HepG2 (cell line): ENCODE data around the gene TMEM135. TPM values are rescaled to one million over a fixed set of nuclear protein-coding genes. Genes with fewer than 3 reads are reported as not detected.
A peak's percentile ranks its signal among the peaks of the same experiment; 100 is the strongest.

Source experiments
- ATF1 ChIP-seq: IDR thresholded peaks from 2 replicates; pipeline ENCODE4 v1.6.1; 2016; ENCODE audit warnings: mild to moderate bottlenecking, control low read depth
- BORCS8-MEF2B ChIP-seq: sonication (generic); formaldehyde crosslinking; IDR thresholded peaks from 2 replicates; pipeline ENCODE4 v1.8.0; 2022; ENCODE audit warnings: mild to moderate bottlenecking, missing genetic modification reagents
- CBFB ChIP-seq: sonication (generic); formaldehyde crosslinking; IDR thresholded peaks from 2 replicates; pipeline ENCODE4 v1.4.0; 2020; ENCODE audit warnings: missing genetic modification reagents
- CENPT ChIP-seq: sonication (generic); formaldehyde crosslinking; IDR thresholded peaks from 2 replicates; pipeline ENCODE4 v1.8.0; 2022; ENCODE audit warnings: low read depth, mild to moderate bottlenecking, moderate library complexity, missing genetic modification reagents
- DRAP1 ChIP-seq: IDR thresholded peaks from 2 replicates; pipeline ENCODE4 v1.6.1; 2016; ENCODE audit warnings: missing genetic modification reagents, missing compliant biosample characterization
- IKZF1 ChIP-seq: fragments of 450-650 bp; IDR thresholded peaks from 2 replicates; pipeline ENCODE4 v1.7.1; 2016
- KLF13 ChIP-seq: sonication (generic); formaldehyde crosslinking; IDR thresholded peaks from 2 replicates; pipeline ENCODE4 v1.4.0; 2020; ENCODE audit warnings: mild to moderate bottlenecking, missing genetic modification reagents
- MYC ChIP-seq: sonication (generic); formaldehyde crosslinking; IDR thresholded peaks from 2 replicates; pipeline ENCODE4 v1.9.0; 2021; ENCODE audit warnings: missing genetic modification reagents, borderline replicate concordance
- RFX1 ChIP-seq: fragments of 450-650 bp; IDR thresholded peaks from 2 replicates; pipeline ENCODE4 v1.6.1; 2017
- RFXANK ChIP-seq: IDR thresholded peaks from 2 replicates; pipeline ENCODE4 v1.6.1; 2016
- SOX5 ChIP-seq: IDR thresholded peaks from 2 replicates; pipeline ENCODE4 v1.6.1; 2016; ENCODE audit warnings: borderline replicate concordance
- TIGD3 ChIP-seq: sonication (generic); formaldehyde crosslinking; IDR thresholded peaks from 2 replicates; pipeline ENCODE4 v1.5.1; 2020; ENCODE audit warnings: mild to moderate bottlenecking, missing genetic modification reagents, borderline replicate concordance
- XBP1 ChIP-seq: sonication (generic); formaldehyde crosslinking; IDR thresholded peaks from 2 replicates; pipeline ENCODE4 v1.5.0; 2020; ENCODE audit warnings: missing genetic modification reagents
- ZBTB7B ChIP-seq: sonication (generic); formaldehyde crosslinking; IDR thresholded peaks from 2 replicates; pipeline ENCODE4 v1.4.0; 2020; ENCODE audit warnings: missing genetic modification reagents
- ZNF776 ChIP-seq: sonication (generic); formaldehyde crosslinking; IDR thresholded peaks from 2 replicates; pipeline ENCODE4 v1.4.0; 2020; ENCODE audit warnings: mild to moderate bottlenecking, missing genetic modification reagents
- ZNF781 ChIP-seq: sonication (generic); formaldehyde crosslinking; IDR thresholded peaks from 2 replicates; pipeline ENCODE4 v1.5.1; 2020; ENCODE audit warnings: borderline replicate concordance, mild to moderate bottlenecking, missing genetic modification reagents; ENCODE audit errors: not compliant biosample characterization
- polyA plus RNA-seq, 8 experiments: library from polyadenylated mRNA; depleted of rRNA in 3 of 8; stranded (reverse) in 7 of 8; unstranded in 1 of 8; fragments of >200 nt; fragmentation: Illumina TruSeq in 4 of 8; extraction: Trizol in 4 of 8; gene quantifications; 2 replicates each; pipeline versions ENCODE4 v1.2.1 to v1.2.3, GENCODE V29; 2011 to 2016; ENCODE audit warnings: low read depth in 4 of 8, missing spikeins in 1 of 8, mixed read lengths in 1 of 8; ENCODE audit not compliant: insufficient read depth in 1 of 8
- total RNA-seq, 5 experiments: library from RNA; depleted of rRNA; stranded (reverse); fragments of >200 nt; fragmentation: Illumina TruSeq; extraction: Trizol; gene quantifications; 2 replicates each; pipeline ENCODE4 v1.2.3, GENCODE V29; 2016; ENCODE audit warnings: low read depth in 1 of 5
- TF ChIP-seq, protein P1 (sequence below): sonication (generic); formaldehyde crosslinking; IDR thresholded peaks from 2 replicates; pipeline ENCODE4 v1.5.0; 2020; ENCODE audit warnings: mild to moderate bottlenecking, missing genetic modification reagents
- TF ChIP-seq, protein P2 (sequence below): sonication (generic); formaldehyde crosslinking; IDR thresholded peaks from 2 replicates; pipeline ENCODE4 v1.5.1; 2020; ENCODE audit warnings: missing genetic modification reagents, mild to moderate bottlenecking, borderline replicate concordance
- TF ChIP-seq, protein P3 (sequence below): sonication (generic); formaldehyde crosslinking; IDR thresholded peaks from 2 replicates; pipeline ENCODE4 v1.9.0; 2021; ENCODE audit warnings: missing genetic modification reagents, borderline replicate concordance

TMEM135 gene
- total and polyA plus RNA-seq, 2 of the 13 experiments (the other 11 are each of a cell fraction or from before 2014, with no cell fraction given), result 36.6 to 88.9 TPM

DNA sequence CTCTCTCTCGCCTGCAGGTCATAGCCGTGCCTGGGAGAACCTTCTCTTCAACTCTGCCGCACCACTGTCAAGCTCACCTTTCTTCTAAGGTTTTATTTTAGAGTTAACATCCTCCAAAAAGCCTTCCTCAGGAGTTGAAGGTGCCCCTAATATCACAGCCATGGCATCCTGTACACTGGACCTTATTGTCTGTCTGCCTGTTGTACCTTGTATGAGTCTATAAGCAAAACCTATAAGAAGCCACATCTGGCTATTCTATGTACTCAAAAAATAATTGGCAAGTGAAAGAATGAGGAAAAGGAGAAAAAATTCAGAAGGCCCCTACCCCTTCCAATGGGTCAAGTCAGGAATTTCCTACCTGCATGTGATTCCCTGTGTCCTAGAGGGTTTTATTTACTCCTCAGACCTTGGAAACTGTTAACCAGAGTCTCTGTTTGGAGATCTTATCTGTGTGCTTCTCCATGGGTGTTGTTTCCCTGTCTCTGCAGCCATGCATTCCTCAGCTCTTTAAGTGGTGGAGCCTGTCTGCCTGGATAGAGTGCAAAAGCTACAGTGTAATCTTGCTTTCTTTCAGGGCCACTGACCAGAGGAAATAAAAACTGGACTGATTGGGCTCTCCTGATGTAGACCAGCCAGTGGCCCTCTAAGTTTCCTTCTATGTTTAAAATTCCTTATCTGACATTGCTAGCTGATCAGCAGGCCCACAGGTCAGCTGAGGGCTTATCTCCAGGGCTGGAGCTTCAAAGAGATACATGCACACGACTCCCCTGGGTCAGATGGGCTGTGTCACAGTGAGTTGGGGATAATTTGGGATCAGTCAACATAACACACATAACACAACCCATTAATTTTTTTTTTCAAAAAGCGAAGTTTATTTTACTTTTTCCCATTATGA is 37.6 kb upstream of the TMEM135 start (continued):
- TF ChIP-seq, protein P1, sequence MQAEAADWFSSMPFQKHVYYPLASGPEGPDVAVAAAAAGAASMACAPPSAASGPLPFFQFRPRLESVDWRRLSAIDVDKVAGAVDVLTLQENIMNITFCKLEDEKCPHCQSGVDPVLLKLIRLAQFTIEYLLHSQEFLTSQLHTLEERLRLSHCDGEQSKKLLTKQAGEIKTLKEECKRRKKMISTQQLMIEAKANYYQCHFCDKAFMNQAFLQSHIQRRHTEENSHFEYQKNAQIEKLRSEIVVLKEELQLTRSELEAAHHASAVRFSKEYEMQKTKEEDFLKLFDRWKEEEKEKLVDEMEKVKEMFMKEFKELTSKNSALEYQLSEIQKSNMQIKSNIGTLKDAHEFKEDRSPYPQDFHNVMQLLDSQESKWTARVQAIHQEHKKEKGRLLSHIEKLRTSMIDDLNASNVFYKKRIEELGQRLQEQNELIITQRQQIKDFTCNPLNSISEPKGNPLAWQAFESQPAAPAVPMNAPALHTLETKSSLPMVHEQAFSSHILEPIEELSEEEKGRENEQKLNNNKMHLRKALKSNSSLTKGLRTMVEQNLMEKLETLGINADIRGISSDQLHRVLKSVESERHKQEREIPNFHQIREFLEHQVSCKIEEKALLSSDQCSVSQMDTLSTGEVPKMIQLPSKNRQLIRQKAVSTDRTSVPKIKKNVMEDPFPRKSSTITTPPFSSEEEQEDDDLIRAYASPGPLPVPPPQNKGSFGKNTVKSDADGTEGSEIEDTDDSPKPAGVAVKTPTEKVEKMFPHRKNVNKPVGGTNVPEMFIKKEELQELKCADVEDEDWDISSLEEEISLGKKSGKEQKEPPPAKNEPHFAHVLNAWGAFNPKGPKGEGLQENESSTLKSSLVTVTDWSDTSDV (CRISPR knock-in tag), result no peak
- peak; percentile 71 for TF ChIP-seq DRAP1 (CRISPR knock-in tag)
- TF ChIP-seq, protein P2, sequence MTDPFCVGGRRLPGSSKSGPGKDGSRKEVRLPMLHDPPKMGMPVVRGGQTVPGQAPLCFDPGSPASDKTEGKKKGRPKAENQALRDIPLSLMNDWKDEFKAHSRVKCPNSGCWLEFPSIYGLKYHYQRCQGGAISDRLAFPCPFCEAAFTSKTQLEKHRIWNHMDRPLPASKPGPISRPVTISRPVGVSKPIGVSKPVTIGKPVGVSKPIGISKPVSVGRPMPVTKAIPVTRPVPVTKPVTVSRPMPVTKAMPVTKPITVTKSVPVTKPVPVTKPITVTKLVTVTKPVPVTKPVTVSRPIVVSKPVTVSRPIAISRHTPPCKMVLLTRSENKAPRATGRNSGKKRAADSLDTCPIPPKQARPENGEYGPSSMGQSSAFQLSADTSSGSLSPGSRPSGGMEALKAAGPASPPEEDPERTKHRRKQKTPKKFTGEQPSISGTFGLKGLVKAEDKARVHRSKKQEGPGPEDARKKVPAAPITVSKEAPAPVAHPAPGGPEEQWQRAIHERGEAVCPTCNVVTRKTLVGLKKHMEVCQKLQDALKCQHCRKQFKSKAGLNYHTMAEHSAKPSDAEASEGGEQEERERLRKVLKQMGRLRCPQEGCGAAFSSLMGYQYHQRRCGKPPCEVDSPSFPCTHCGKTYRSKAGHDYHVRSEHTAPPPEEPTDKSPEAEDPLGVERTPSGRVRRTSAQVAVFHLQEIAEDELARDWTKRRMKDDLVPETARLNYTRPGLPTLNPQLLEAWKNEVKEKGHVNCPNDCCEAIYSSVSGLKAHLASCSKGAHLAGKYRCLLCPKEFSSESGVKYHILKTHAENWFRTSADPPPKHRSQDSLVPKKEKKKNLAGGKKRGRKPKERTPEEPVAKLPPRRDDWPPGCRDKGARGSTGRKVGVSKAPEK (CRISPR knock-in tag), result peak; percentile 76; the same call in 1 of the 2 replicates
- TF ChIP-seq TIGD3, result no peak
- no peak for TF ChIP-seq CENPT (CRISPR knock-in tag)
- peak; percentile 34; the same call in 1 of the 2 replicates for TF ChIP-seq ATF1 (CRISPR knock-in tag)
- 0 out of 2 replicates have a peak, but pooled peaks have one; percentile 50 for TF ChIP-seq RFXANK (CRISPR knock-in tag)
- TF ChIP-seq BORCS8-MEF2B, result peak; percentile 36; the same call in 1 of the 2 replicates
- peak; percentile 32; the same call in 1 of the 2 replicates for TF ChIP-seq MYC
- no peak for TF ChIP-seq KLF13 (CRISPR knock-in tag)
- TF ChIP-seq SOX5 (CRISPR knock-in tag), result peak; percentile 85
- no peak for TF ChIP-seq RFX1
- TF ChIP-seq, protein P3, sequence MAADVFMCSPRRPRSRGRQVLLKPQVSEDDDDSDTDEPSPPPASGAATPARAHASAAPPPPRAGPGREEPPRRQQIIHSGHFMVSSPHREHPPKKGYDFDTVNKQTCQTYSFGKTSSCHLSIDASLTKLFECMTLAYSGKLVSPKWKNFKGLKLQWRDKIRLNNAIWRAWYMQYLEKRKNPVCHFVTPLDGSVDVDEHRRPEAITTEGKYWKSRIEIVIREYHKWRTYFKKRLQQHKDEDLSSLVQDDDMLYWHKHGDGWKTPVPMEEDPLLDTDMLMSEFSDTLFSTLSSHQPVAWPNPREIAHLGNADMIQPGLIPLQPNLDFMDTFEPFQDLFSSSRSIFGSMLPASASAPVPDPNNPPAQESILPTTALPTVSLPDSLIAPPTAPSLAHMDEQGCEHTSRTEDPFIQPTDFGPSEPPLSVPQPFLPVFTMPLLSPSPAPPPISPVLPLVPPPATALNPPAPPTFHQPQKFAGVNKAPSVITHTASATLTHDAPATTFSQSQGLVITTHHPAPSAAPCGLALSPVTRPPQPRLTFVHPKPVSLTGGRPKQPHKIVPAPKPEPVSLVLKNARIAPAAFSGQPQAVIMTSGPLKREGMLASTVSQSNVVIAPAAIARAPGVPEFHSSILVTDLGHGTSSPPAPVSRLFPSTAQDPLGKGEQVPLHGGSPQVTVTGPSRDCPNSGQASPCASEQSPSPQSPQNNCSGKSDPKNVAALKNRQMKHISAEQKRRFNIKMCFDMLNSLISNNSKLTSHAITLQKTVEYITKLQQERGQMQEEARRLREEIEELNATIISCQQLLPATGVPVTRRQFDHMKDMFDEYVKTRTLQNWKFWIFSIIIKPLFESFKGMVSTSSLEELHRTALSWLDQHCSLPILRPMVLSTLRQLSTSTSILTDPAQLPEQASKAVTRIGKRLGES (CRISPR knock-in tag), result no peak
- no peak for TF ChIP-seq IKZF1
- TF ChIP-seq CBFB (CRISPR knock-in tag), result peak; percentile 42; the same call in 1 of the 2 replicates
- peak; percentile 45; the same call in 1 of the 2 replicates for TF ChIP-seq ZBTB7B
- TF ChIP-seq ZNF776 (CRISPR knock-in tag), result no peak
- no peak for TF ChIP-seq ZNF781 (CRISPR knock-in tag)
- no peak for TF ChIP-seq XBP1 (CRISPR knock-in tag)
